GM10847 (cell line): ENCODE data around the gene FSTL1.

Source experiments
- POLR2A ChIP-seq: IDR thresholded peaks from 2 replicates; pipeline ENCODE4 v1.6.1; 2011; ENCODE audit not compliant: insufficient read length; ENCODE audit errors: extremely low read depth

FSTL1 gene

GRCh38 chr3:120449701-120450599 lies 842 bp downstream of the FSTL1 start:
- no peak for TF ChIP-seq POLR2A

GRCh38 chr3:120449251-120449650 lies 1.5 kb downstream of the FSTL1 start:
- no peak for TF ChIP-seq POLR2A

GRCh38 chr3:120448756-120449155 lies 2.0 kb downstream of the FSTL1 start:
- TF ChIP-seq POLR2A = no peak

GRCh38 chr3:120446891-120447668 lies 3.7 kb downstream of the FSTL1 start:
- no peak for TF ChIP-seq POLR2A

- no peak for TF ChIP-seq POLR2A
Measured at GRCh38 chr3:120445654-120446053, 5.1 kb downstream of the FSTL1 start.

GRCh38 chr3:120443626-120444123 lies 7.1 kb downstream of the FSTL1 start:
- no peak for TF ChIP-seq POLR2A

- TF ChIP-seq POLR2A = no peak
Measured at GRCh38 chr3:120442975-120443517, 7.7 kb downstream of the FSTL1 start.

GRCh38 chr3:120441776-120442175 lies 9.0 kb downstream of the FSTL1 start:
- TF ChIP-seq POLR2A = no peak

GRCh38 chr3:120440762-120441161 lies 10.0 kb downstream of the FSTL1 start:
- TF ChIP-seq POLR2A = no peak

- TF ChIP-seq POLR2A = no peak
Measured at GRCh38 chr3:120440001-120440703, 10.6 kb downstream of the FSTL1 start.

- TF ChIP-seq POLR2A = no peak
Measured at GRCh38 chr3:120438665-120439370, 12.0 kb downstream of the FSTL1 start.

GRCh38 chr3:120438216-120438615 lies 12.6 kb downstream of the FSTL1 start:
- TF ChIP-seq POLR2A = no peak

GRCh38 chr3:120437559-120437958 lies 13.2 kb downstream of the FSTL1 start:
- no peak for TF ChIP-seq POLR2A

- TF ChIP-seq POLR2A = no peak
Measured at GRCh38 chr3:120436523-120437050, 14.2 kb downstream of the FSTL1 start.
